Trophoblast cell (in vitro differentiated cells and primary cell): Measurements from ENCODE around the gene CTSH.
"Not testable (repeated sequence)": the region's sequence is repeated elsewhere in the genome, so short reads cannot be mapped to it uniquely, and the experiment has no call there.

Source experiments
- DNase-seq, 2 donors: peaks; one replicate each; pipeline ENCODE4 v3.0.0-alpha.2; 2016
- H2AFZ ChIP-seq: 2 replicates; pipeline ENCODE4 v1.6.1; 2013; ENCODE audit warnings: low read length, moderate library complexity, mild to moderate bottlenecking; ENCODE audit not compliant: insufficient read depth, poor library complexity
- H2AK5ac ChIP-seq: 2 replicates; pipeline ENCODE4 v1.6.1; 2013; ENCODE audit warnings: mild to moderate bottlenecking, low read length
- H2BK120ac ChIP-seq: 2 replicates; pipeline ENCODE4 v1.6.1; 2013; ENCODE audit warnings: low read length, mild to moderate bottlenecking, moderate library complexity; ENCODE audit not compliant: insufficient read depth, poor library complexity
- H2BK12ac ChIP-seq: 2 replicates; pipeline ENCODE4 v1.6.1; 2013; ENCODE audit warnings: mild to moderate bottlenecking, low read length, moderate library complexity
- H2BK5ac ChIP-seq: 2 replicates; pipeline ENCODE4 v1.6.1; 2013; ENCODE audit warnings: low read length, low read depth, moderate library complexity, mild to moderate bottlenecking; ENCODE audit not compliant: poor library complexity
- H3K14ac ChIP-seq: 2 replicates; pipeline ENCODE4 v1.6.1; 2013; ENCODE audit warnings: mild to moderate bottlenecking, low read length
- H3K18ac ChIP-seq: 2 replicates; pipeline ENCODE4 v1.6.1; 2013; ENCODE audit warnings: mild to moderate bottlenecking, low read length
- H3K23ac ChIP-seq: 2 replicates; pipeline ENCODE4 v1.6.1; 2013; ENCODE audit warnings: low read length
- H3K27ac ChIP-seq: 2 replicates; pipeline ENCODE4 v1.5.1; 2013; ENCODE audit warnings: low read depth, mild to moderate bottlenecking, inconsistent platforms, low read length, moderate library complexity
- H3K27me3 ChIP-seq: 2 replicates; pipeline ENCODE4 v1.6.1; 2013; ENCODE audit warnings: inconsistent platforms, mild to moderate bottlenecking, low read length, moderate library complexity; ENCODE audit not compliant: insufficient read depth
- H3K36me3 ChIP-seq, 2 experiments: 1 replicate in 1 of 2; 2 replicates in 1 of 2; pipeline ENCODE4 v1.6.1; 2013; ENCODE audit warnings: low read length in 2 of 2, mild to moderate bottlenecking in 2 of 2, moderate library complexity in 1 of 2; ENCODE audit not compliant: insufficient read depth in 2 of 2, control insufficient read depth in 1 of 2
- H3K4ac ChIP-seq: 2 replicates; pipeline ENCODE4 v1.6.1; 2013; ENCODE audit warnings: low read depth, mild to moderate bottlenecking, low read length, moderate library complexity
- H3K4me1 ChIP-seq, 2 experiments: 1 replicate in 1 of 2; 2 replicates in 1 of 2; pipeline ENCODE4 v1.6.1; 2013; ENCODE audit warnings: low read length in 2 of 2, mild to moderate bottlenecking in 2 of 2, moderate library complexity in 1 of 2; ENCODE audit not compliant: insufficient read depth in 2 of 2, control insufficient read depth in 1 of 2
- H3K4me2 ChIP-seq: 2 replicates; pipeline ENCODE4 v1.6.1; 2013; ENCODE audit warnings: inconsistent platforms, mild to moderate bottlenecking, low read length, moderate library complexity
- H3K4me3 ChIP-seq: 2 replicates; pipeline ENCODE4 v1.5.1; 2013; ENCODE audit warnings: mild to moderate bottlenecking, low read depth, low read length, inconsistent platforms
- H3K79me1 ChIP-seq: one replicate; pipeline ENCODE4 v1.6.1; 2013; ENCODE audit warnings: low read length
- H3K79me2 ChIP-seq: 2 replicates; pipeline ENCODE4 v1.6.1; 2013; ENCODE audit warnings: low read length, mild to moderate bottlenecking; ENCODE audit not compliant: control insufficient read depth, insufficient read depth, poor library complexity
- H3K9ac ChIP-seq: 2 replicates; pipeline ENCODE4 v1.6.1; 2013; ENCODE audit warnings: mild to moderate bottlenecking, low read length
- H3K9me3 ChIP-seq: 2 replicates; pipeline ENCODE4 v1.6.1; 2013; ENCODE audit warnings: low read depth, mild to moderate bottlenecking, control low read depth, inconsistent platforms, low read length; ENCODE audit not compliant: insufficient read depth
- H4K12ac ChIP-seq: 2 replicates; pipeline ENCODE4 v1.6.1; 2013; ENCODE audit warnings: low read depth, mild to moderate bottlenecking, low read length, moderate library complexity
- H4K8ac ChIP-seq: 2 replicates; pipeline ENCODE4 v1.6.1; 2013; ENCODE audit warnings: low read depth, mild to moderate bottlenecking, low read length, moderate library complexity
- H4K91ac ChIP-seq: one replicate; pipeline ENCODE4 v1.6.1; 2013; ENCODE audit warnings: low read depth, mild to moderate bottlenecking, low read length, moderate library complexity
- WGBS: extraction: QIAGEN DNeasy Blood & Tissue Kit; methylation state at CpG from one replicate; pipeline ENCODE4 v1.1.7; 2013; ENCODE audit warnings: missing lambda C conversion rate; ENCODE audit not compliant: insufficient read length, insufficient coverage; ENCODE audit errors: extremely low coverage; 5-methylcytosine and 5-hydroxymethylcytosine counted together

CTSH gene

GRCh38 chr15:78878356-78878755, 66.5 kb downstream of the CTSH start:
- no peaks in the 10 kb centered on the region for H3K27me3 ChIP-seq
- H3K4me1 ChIP-seq, result peaks cover 3 to 8% of the 10 kb centered on the region in 2 experiments
- peaks cover 9 to 17% of the 10 kb centered on the region in 2 experiments for H3K36me3 ChIP-seq
- no peak overlapping the region for H2BK12ac ChIP-seq
- H3K4ac ChIP-seq, result no peak overlapping the region
- no peak overlapping the region for H4K91ac ChIP-seq
- H3K79me2 ChIP-seq, result peaks cover 39% of the 10 kb centered on the region
- WGBS, result no CpG with 5 or more reads among the region's 1 CpG
- H4K8ac ChIP-seq, result no peak overlapping the region
- H4K12ac ChIP-seq, result no peak overlapping the region
- no peak overlapping the region for H2AFZ ChIP-seq
- H3K14ac ChIP-seq, result no peak overlapping the region
- no peak for DNase-seq
- H3K23ac ChIP-seq, result no peak overlapping the region
- H3K4me3 ChIP-seq, result no peak overlapping the region
- H3K18ac ChIP-seq, result no peak overlapping the region
- no peak overlapping the region for H3K9ac ChIP-seq
- no peak overlapping the region for H2BK120ac ChIP-seq
- peaks cover 2% of the 10 kb centered on the region for H3K79me1 ChIP-seq
- no peak overlapping the region for H3K27ac ChIP-seq
- no peak overlapping the region for H3K4me2 ChIP-seq
- H2BK5ac ChIP-seq, result no peak overlapping the region
- H3K9me3 ChIP-seq, result no peaks in the 10 kb centered on the region
- no peak overlapping the region for H2AK5ac ChIP-seq

- not testable (repeated sequence) for H4K12ac ChIP-seq, H3K9ac ChIP-seq, H3K18ac ChIP-seq, H3K4me3 ChIP-seq, H4K8ac ChIP-seq, H2BK12ac ChIP-seq, H2AK5ac ChIP-seq, DNase-seq, H4K91ac ChIP-seq, H2BK5ac ChIP-seq, H3K27ac ChIP-seq, H3K14ac ChIP-seq, H2BK120ac ChIP-seq, H3K27me3 ChIP-seq, H2AFZ ChIP-seq, H3K23ac ChIP-seq, H3K4me2 ChIP-seq, H3K9me3 ChIP-seq
- WGBS, result no CpG with 5 or more reads among the region's 14 CpGs
- Histone ChIP-seq H3K4ac (peak overlapping the region; percentile 97), H3K79me2 (peaks cover 41% of the 10 kb centered on the region), H3K36me3 (peaks cover 4 to 11% of the 10 kb centered on the region in 2 experiments), H3K4me1 (peaks cover 6 to 11% of the 10 kb centered on the region in 2 experiments), H3K79me1 (peaks cover 12% of the 10 kb centered on the region)
Observed at GRCh38 chr15:78876954-78877353, 67.9 kb downstream of the CTSH start.

GRCh38 chr15:78875107-78875914, 69.5 kb downstream of the CTSH start:
- H2BK5ac ChIP-seq, result no peak overlapping the region
- H3K36me3 ChIP-seq, result peaks cover 0 to 7% of the 10 kb centered on the region in 2 experiments
- no peak overlapping the region for H3K14ac ChIP-seq
- peaks cover 12% of the 10 kb centered on the region for H3K79me1 ChIP-seq
- no peak overlapping the region for H3K23ac ChIP-seq
- no peaks in the 10 kb centered on the region for H3K27me3 ChIP-seq
- H3K18ac ChIP-seq, result no peak overlapping the region
- H3K9me3 ChIP-seq, result no peaks in the 10 kb centered on the region
- H3K4me1 ChIP-seq, result peaks cover 6 to 12% of the 10 kb centered on the region in 2 experiments
- no peak overlapping the region for H2AK5ac ChIP-seq
- H4K12ac ChIP-seq, result no peak overlapping the region
- H4K8ac ChIP-seq, result no peak overlapping the region
- no peak overlapping the region for H2AFZ ChIP-seq
- no peak overlapping the region for H4K91ac ChIP-seq
- no peak overlapping the region for H3K27ac ChIP-seq
- 100% methylated on average over 2 of the region's 22 CpGs for WGBS
- H2BK12ac ChIP-seq, result no peak overlapping the region
- no peak overlapping the region for H2BK120ac ChIP-seq
- H3K79me2 ChIP-seq, result peaks cover 37% of the 10 kb centered on the region
- H3K9ac ChIP-seq, result no peak overlapping the region
- H3K4ac ChIP-seq, result peak overlapping the region; percentile 100
- H3K4me3 ChIP-seq, result no peak overlapping the region
- H3K4me2 ChIP-seq, result peak overlapping the region; percentile 32
- peak in 1 of 2 donors; percentile 38 for DNase-seq

DNA sequence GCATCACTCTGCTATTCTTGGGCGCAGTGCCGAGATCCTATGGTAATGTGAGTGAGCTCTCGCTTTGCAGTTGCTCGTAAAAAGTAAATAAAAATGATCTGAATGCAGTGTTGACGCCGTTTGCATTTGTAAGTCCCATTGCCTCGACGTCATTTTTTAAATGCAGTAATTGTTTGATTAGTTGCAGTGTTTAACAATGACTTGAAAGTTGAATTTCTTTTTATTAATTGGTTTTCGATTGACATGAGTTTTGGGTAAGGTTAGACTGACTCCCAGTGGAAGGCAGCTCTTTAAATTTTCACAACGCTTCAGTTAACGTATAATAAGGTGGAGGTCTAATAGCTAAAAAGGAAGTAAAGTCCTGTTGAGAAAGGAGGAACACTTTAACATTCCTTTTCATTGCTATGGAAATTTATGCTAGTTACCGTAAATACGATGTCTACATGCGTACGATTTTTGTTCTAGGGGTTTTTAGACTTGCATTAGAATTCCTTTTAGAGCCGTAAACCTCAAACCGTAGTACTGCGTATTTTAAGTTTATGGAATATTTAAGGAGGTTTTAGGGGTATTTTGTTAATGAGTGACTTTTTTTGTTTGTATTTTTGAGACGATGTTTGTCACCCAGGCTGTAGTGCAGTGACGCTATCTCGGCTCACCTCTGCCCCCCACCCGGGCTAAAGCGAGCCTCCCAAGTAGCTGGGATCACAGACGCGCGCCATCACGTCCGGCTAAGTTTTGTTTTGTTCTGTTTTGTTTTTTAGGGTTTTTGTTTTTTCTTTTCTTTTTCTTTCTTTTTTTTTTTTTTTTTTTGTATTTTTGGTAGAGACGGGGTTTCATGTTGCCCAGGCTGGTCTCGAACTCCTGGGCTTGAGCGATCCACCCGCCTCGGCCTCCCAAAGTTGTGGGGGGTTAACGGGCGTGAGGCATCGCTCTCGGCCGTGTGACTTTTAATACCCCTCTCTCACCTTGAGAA, 70.8 kb downstream of the CTSH start:
- no peak overlapping the region for H2AFZ ChIP-seq
- no peak overlapping the region for H3K18ac ChIP-seq
- H3K9me3 ChIP-seq, result no peaks in the 10 kb centered on the region
- H3K23ac ChIP-seq, result no peak overlapping the region
- peaks cover 35% of the 10 kb centered on the region for H3K79me2 ChIP-seq
- H3K4me3 ChIP-seq, result peak overlapping the region; percentile 97
- H3K36me3 ChIP-seq, result peaks cover 0 to 4% of the 10 kb centered on the region in 2 experiments
- no peak overlapping the region for H2BK120ac ChIP-seq
- no peaks in the 10 kb centered on the region for H3K27me3 ChIP-seq
- peak overlapping the region; percentile 60 for H3K14ac ChIP-seq
- H2BK12ac ChIP-seq, result no peak overlapping the region
- H3K4me2 ChIP-seq, result peak overlapping the region; percentile 70
- H2BK5ac ChIP-seq, result no peak overlapping the region
- peak overlapping the region; percentile 100 for H3K4ac ChIP-seq
- peak overlapping the region; percentile 77 for H3K9ac ChIP-seq
- H3K79me1 ChIP-seq, result peaks cover 12% of the 10 kb centered on the region
- no CpG with 5 or more reads among the region's 38 CpGs for WGBS
- H4K8ac ChIP-seq, result peak overlapping the region; percentile 35
- peak; percentile 30 to 75 for DNase-seq
- H3K27ac ChIP-seq, result peak overlapping the region; percentile 99
- H3K4me1 ChIP-seq, result peaks cover 6 to 12% of the 10 kb centered on the region in 2 experiments
- peak overlapping the region; percentile 41 for H2AK5ac ChIP-seq
- peak overlapping the region; percentile 28 for H4K91ac ChIP-seq
- H4K12ac ChIP-seq, result no peak overlapping the region
